HEK293 (cell line): ENCODE measurements around the gene SMIM31.

Source experiments
- CTCF ChIA-PET: fragments of 350-600 bp; formaldehyde crosslinking; extraction: SDS; loops from one replicate; lab custom pipeline; 2021; ENCODE audit warnings: antibody characterized with exemption; lab: Yijun Ruan, JAX
- POLR2A ChIA-PET: fragments of 300-600 bp; formaldehyde crosslinking; extraction: SDS; loops from one replicate; lab custom pipeline; 2020; ENCODE audit warnings: antibody characterized with exemption, inconsistent platforms; lab: Yijun Ruan, JAX
- H3K27ac ChIP-seq: fragments of 200-500 bp; sonication (Bioruptor generic); 2 replicates; pipeline ENCODE4 v1.5.1; 2014; ENCODE audit warnings: low read depth, low read length, control low read depth, inconsistent platforms; ENCODE audit errors: extremely low read depth
- H3K36me3 ChIP-seq, 2 experiments: fragments of 200-500 bp in 1 of 2; sonication (Bioruptor generic) in 1 of 2; 1 replicate in 1 of 2; 2 replicates in 1 of 2; pipeline ENCODE4 v1.5.1; 2014 to 2017; ENCODE audit warnings: inconsistent platforms in 2 of 2, low read length in 2 of 2; ENCODE audit not compliant: control insufficient read depth in 2 of 2, insufficient read depth in 1 of 2
- H3K4me1 ChIP-seq: fragments of 200-500 bp; sonication (Bioruptor generic); 2 replicates; pipeline ENCODE4 v1.5.1; 2014; ENCODE audit warnings: mild to moderate bottlenecking, low read length, inconsistent platforms; ENCODE audit not compliant: control insufficient read depth, insufficient read depth
- H3K4me3 ChIP-seq: 2 replicates; pipeline ENCODE4 v1.5.1; 2011; ENCODE audit warnings: low read depth, mild to moderate bottlenecking, control low read depth, low read length, moderate library complexity
- H3K9me3 ChIP-seq: fragments of 200-500 bp; sonication (Bioruptor generic); 2 replicates; pipeline ENCODE4 v1.5.1; 2014; ENCODE audit warnings: low read depth, low read length, inconsistent platforms; ENCODE audit not compliant: control insufficient read depth, insufficient read depth
- BCL11B ChIP-seq: fragments of 450-650 bp; formaldehyde crosslinking; IDR thresholded peaks from 2 replicates; pipeline ENCODE4 v1.5.1; 2016; ENCODE audit warnings: low read depth, missing biosample characterization, missing genetic modification characterization
- GLIS1 ChIP-seq: fragments of 450-650 bp; formaldehyde crosslinking; IDR thresholded peaks from 2 replicates; pipeline ENCODE4 v1.5.1; 2016; ENCODE audit warnings: missing biosample characterization, missing genetic modification characterization
- GLIS2 ChIP-seq: fragments of 450-650 bp; formaldehyde crosslinking; IDR thresholded peaks from 2 replicates; pipeline ENCODE4 v1.5.1; 2016; ENCODE audit warnings: missing biosample characterization, missing genetic modification characterization
- IKZF3 ChIP-seq: fragments of 450-650 bp; IDR thresholded peaks from 2 replicates; pipeline ENCODE4 v1.5.0; 2018; ENCODE audit warnings: missing biosample characterization, mild to moderate bottlenecking, missing genetic modification characterization, moderate library complexity
- SALL2 ChIP-seq: fragments of 450-650 bp; formaldehyde crosslinking; IDR thresholded peaks from 2 replicates; pipeline ENCODE4 v1.5.0; 2017; ENCODE audit warnings: missing biosample characterization, mild to moderate bottlenecking, missing genetic modification characterization, borderline replicate concordance
- SP2 ChIP-seq: fragments of 450-650 bp; formaldehyde crosslinking; IDR thresholded peaks from 2 replicates; pipeline ENCODE4 v1.5.1; 2016; ENCODE audit warnings: missing biosample characterization, missing genetic modification characterization
- YY2 ChIP-seq: fragments of 450-650 bp; formaldehyde crosslinking; IDR thresholded peaks from 2 replicates; pipeline ENCODE4 v1.5.1; 2016; ENCODE audit warnings: missing biosample characterization, missing genetic modification characterization
- ZFHX2 ChIP-seq: fragments of 450-650 bp; formaldehyde crosslinking; conservative IDR thresholded peaks from 2 replicates; pipeline ENCODE4 v1.5.1; 2016; ENCODE audit warnings: missing biosample characterization, missing genetic modification characterization
- ZNF132 ChIP-seq: fragments of 450-650 bp; formaldehyde crosslinking; IDR thresholded peaks from 2 replicates; pipeline ENCODE4 v1.5.1; 2017; ENCODE audit warnings: missing biosample characterization, missing genetic modification characterization, borderline replicate concordance
- ZNF148 ChIP-seq: fragments of 450-650 bp; formaldehyde crosslinking; IDR thresholded peaks from 2 replicates; pipeline ENCODE4 v1.5.0; 2017; ENCODE audit warnings: missing biosample characterization, missing genetic modification characterization, borderline replicate concordance
- ZNF155 ChIP-seq: fragments of 450-650 bp; formaldehyde crosslinking; IDR thresholded peaks from 2 replicates; pipeline ENCODE4 v1.5.1; 2016; ENCODE audit warnings: missing biosample characterization, missing genetic modification characterization
- ZNF341 ChIP-seq: fragments of 450-650 bp; formaldehyde crosslinking; IDR thresholded peaks from 2 replicates; pipeline ENCODE4; 2016; ENCODE audit warnings: low read depth, missing biosample characterization, missing genetic modification characterization
- ZNF404 ChIP-seq: fragments of 450-650 bp; formaldehyde crosslinking; IDR thresholded peaks from 2 replicates; pipeline ENCODE4 v1.5.1; 2017; ENCODE audit warnings: missing biosample characterization, missing genetic modification characterization
- ZNF433 ChIP-seq: fragments of 450-650 bp; formaldehyde crosslinking; IDR thresholded peaks from 2 replicates; pipeline ENCODE4 v1.5.1; 2016; ENCODE audit warnings: missing biosample characterization, missing genetic modification characterization, low read depth
- ZNF544 ChIP-seq: fragments of 450-650 bp; formaldehyde crosslinking; IDR thresholded peaks from 2 replicates; pipeline ENCODE4 v1.5.0; 2017; ENCODE audit warnings: missing biosample characterization, missing genetic modification characterization
- ZNF610 ChIP-seq: fragments of 450-650 bp; formaldehyde crosslinking; IDR thresholded peaks from 2 replicates; pipeline ENCODE4 v1.5.1; 2016; ENCODE audit warnings: missing biosample characterization, missing genetic modification characterization, borderline replicate concordance
- ZNF660 ChIP-seq: fragments of 450-650 bp; IDR thresholded peaks from 2 replicates; pipeline ENCODE4 v1.5.1; 2018; ENCODE audit warnings: missing biosample characterization, mild to moderate bottlenecking, missing genetic modification characterization
- ZNF670 ChIP-seq: fragments of 450-650 bp; formaldehyde crosslinking; IDR thresholded peaks from 2 replicates; pipeline ENCODE4 v1.5.1; 2016; ENCODE audit warnings: missing biosample characterization, missing genetic modification characterization, low read depth
- ZNF747 ChIP-seq: fragments of 450-650 bp; formaldehyde crosslinking; IDR thresholded peaks from 2 replicates; pipeline ENCODE4 v1.5.1; 2016; ENCODE audit warnings: missing biosample characterization, missing genetic modification characterization
- ZNF785 ChIP-seq: fragments of 450-650 bp; formaldehyde crosslinking; IDR thresholded peaks from 2 replicates; pipeline ENCODE4 v1.5.1; 2016; ENCODE audit warnings: missing biosample characterization, missing genetic modification characterization
- ZSCAN16 ChIP-seq: fragments of 450-650 bp; formaldehyde crosslinking; IDR thresholded peaks from 2 replicates; pipeline ENCODE4 v1.5.1; 2016; ENCODE audit warnings: missing biosample characterization, missing genetic modification characterization
- ZSCAN18 ChIP-seq: fragments of 450-650 bp; formaldehyde crosslinking; IDR thresholded peaks from 2 replicates; pipeline ENCODE4 v1.5.1; 2016; ENCODE audit warnings: missing biosample characterization, missing genetic modification characterization
- TF ChIP-seq, protein P1 (sequence below): fragments of 450-650 bp; IDR thresholded peaks from 2 replicates; pipeline ENCODE4 v1.5.1; 2018; ENCODE audit warnings: missing biosample characterization, missing genetic modification characterization
- TF ChIP-seq, protein P2 (sequence below): fragments of 450-650 bp; formaldehyde crosslinking; IDR thresholded peaks from 2 replicates; pipeline ENCODE4 v1.5.1; 2016; ENCODE audit warnings: missing biosample characterization, missing genetic modification characterization
- TF ChIP-seq, protein P3 (sequence below): fragments of 450-650 bp; formaldehyde crosslinking; IDR thresholded peaks from 2 replicates; pipeline ENCODE4 v1.5.1; 2017; ENCODE audit warnings: missing biosample characterization, missing genetic modification characterization

The SMIM31 gene

GRCh38 chr4:164819366-164819765 lies 65.4 kb downstream of the SMIM31 start:
- ChIA-PET POLR2A (no interaction called here), CTCF (interaction anchor here (0.6 kb wide), 2 partner anchors 49 to 111 kb away, joined by 3 read pairs; no protein-coding TSS in a partner anchor)
- H3K27ac ChIP-seq: no peak overlapping the region
- H3K9me3 ChIP-seq: no peaks in the 10 kb centered on the region
- no peak for TF ChIP-seq ZNF747 (tag by site-specific recombination)
- no peak for TF ChIP-seq ZSCAN18
- TF ChIP-seq ZFHX2 (tag by site-specific recombination): no peak
- no peak for TF ChIP-seq GLIS1 (tag by site-specific recombination)
- TF ChIP-seq BCL11B (tag by site-specific recombination): no peak
- no peak for TF ChIP-seq GLIS2
- TF ChIP-seq ZNF660: no peak
- no peak for TF ChIP-seq ZNF404 (tag by site-specific recombination)
- H3K4me3 ChIP-seq: no peak overlapping the region
- H3K36me3 ChIP-seq: no peaks in the 10 kb centered on the region
- no peaks in the 10 kb centered on the region for H3K4me1 ChIP-seq

DNA sequence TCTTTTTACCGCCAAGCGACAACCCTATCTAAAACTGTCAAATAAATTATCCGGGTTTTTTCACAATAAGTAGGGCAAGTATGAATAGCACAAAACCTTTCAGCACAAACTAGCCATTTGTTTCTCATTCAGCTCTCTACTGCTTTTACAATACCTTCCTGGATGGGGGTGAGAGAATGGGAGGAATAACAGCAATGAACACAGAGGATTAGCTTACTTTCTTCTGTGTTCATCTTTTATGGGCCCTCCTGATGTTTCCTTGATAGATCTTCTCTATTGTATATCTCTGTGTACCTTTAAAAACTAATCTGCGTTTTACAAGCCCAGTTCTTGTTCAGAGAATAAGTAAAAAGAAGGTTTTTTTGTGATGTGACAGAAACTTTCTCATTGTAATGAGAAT lies 67.8 kb downstream of the SMIM31 start:
- Histone ChIP-seq H3K4me3 (no peak overlapping the region), H3K36me3 (no peaks in the 10 kb centered on the region), H3K9me3 (no peaks in the 10 kb centered on the region), H3K27ac (no peak overlapping the region), H3K4me1 (no peaks in the 10 kb centered on the region)
- ChIA-PET POLR2A (no interaction called here), CTCF (no interaction called here)
- no peak for TF ChIP-seq YY2 (tag by site-specific recombination)
- TF ChIP-seq ZNF132 (tag by site-specific recombination): no peak
- TF ChIP-seq ZSCAN16 (tag by site-specific recombination): no peak
- TF ChIP-seq, protein P1, sequence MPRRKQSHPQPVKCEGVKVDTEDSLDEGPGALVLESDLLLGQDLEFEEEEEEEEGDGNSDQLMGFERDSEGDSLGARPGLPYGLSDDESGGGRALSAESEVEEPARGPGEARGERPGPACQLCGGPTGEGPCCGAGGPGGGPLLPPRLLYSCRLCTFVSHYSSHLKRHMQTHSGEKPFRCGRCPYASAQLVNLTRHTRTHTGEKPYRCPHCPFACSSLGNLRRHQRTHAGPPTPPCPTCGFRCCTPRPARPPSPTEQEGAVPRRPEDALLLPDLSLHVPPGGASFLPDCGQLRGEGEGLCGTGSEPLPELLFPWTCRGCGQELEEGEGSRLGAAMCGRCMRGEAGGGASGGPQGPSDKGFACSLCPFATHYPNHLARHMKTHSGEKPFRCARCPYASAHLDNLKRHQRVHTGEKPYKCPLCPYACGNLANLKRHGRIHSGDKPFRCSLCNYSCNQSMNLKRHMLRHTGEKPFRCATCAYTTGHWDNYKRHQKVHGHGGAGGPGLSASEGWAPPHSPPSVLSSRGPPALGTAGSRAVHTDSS: no peak
- TF ChIP-seq, protein P2, sequence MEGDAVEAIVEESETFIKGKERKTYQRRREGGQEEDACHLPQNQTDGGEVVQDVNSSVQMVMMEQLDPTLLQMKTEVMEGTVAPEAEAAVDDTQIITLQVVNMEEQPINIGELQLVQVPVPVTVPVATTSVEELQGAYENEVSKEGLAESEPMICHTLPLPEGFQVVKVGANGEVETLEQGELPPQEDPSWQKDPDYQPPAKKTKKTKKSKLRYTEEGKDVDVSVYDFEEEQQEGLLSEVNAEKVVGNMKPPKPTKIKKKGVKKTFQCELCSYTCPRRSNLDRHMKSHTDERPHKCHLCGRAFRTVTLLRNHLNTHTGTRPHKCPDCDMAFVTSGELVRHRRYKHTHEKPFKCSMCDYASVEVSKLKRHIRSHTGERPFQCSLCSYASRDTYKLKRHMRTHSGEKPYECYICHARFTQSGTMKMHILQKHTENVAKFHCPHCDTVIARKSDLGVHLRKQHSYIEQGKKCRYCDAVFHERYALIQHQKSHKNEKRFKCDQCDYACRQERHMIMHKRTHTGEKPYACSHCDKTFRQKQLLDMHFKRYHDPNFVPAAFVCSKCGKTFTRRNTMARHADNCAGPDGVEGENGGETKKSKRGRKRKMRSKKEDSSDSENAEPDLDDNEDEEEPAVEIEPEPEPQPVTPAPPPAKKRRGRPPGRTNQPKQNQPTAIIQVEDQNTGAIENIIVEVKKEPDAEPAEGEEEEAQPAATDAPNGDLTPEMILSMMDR (tag by site-specific recombination): no peak
- no peak for TF ChIP-seq ZNF433 (tag by site-specific recombination)
- TF ChIP-seq ZNF670 (tag by site-specific recombination): no peak
- TF ChIP-seq SP2 (tag by site-specific recombination): no peak
- no peak for TF ChIP-seq SALL2
- no peak for TF ChIP-seq ZNF155 (tag by site-specific recombination)
- TF ChIP-seq, protein P3, sequence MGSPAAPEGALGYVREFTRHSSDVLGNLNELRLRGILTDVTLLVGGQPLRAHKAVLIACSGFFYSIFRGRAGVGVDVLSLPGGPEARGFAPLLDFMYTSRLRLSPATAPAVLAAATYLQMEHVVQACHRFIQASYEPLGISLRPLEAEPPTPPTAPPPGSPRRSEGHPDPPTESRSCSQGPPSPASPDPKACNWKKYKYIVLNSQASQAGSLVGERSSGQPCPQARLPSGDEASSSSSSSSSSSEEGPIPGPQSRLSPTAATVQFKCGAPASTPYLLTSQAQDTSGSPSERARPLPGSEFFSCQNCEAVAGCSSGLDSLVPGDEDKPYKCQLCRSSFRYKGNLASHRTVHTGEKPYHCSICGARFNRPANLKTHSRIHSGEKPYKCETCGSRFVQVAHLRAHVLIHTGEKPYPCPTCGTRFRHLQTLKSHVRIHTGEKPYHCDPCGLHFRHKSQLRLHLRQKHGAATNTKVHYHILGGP: no peak
- no peak for TF ChIP-seq ZNF341 (tag by site-specific recombination)
- no peak for TF ChIP-seq IKZF3
- TF ChIP-seq ZNF785 (tag by site-specific recombination): no peak
- TF ChIP-seq ZNF544 (tag by site-specific recombination): no peak
- no peak for TF ChIP-seq ZNF610 (tag by site-specific recombination)
- no peak for TF ChIP-seq ZNF148 (tag by site-specific recombination)
